Right kidney (tissue), 1 donor: Measurements from ENCODE around the gene INF2.
A peak's percentile ranks its signal among the peaks of the same experiment; 100 is the strongest.
"Not testable (repeated sequence)": the region's sequence is repeated elsewhere in the genome, so short reads cannot be mapped to it uniquely, and the experiment has no call there.

Experiments
- DNase-seq: peaks from one replicate; pipeline ENCODE4 v3.0.0-alpha.2; 2016

Gene INF2

DNA sequence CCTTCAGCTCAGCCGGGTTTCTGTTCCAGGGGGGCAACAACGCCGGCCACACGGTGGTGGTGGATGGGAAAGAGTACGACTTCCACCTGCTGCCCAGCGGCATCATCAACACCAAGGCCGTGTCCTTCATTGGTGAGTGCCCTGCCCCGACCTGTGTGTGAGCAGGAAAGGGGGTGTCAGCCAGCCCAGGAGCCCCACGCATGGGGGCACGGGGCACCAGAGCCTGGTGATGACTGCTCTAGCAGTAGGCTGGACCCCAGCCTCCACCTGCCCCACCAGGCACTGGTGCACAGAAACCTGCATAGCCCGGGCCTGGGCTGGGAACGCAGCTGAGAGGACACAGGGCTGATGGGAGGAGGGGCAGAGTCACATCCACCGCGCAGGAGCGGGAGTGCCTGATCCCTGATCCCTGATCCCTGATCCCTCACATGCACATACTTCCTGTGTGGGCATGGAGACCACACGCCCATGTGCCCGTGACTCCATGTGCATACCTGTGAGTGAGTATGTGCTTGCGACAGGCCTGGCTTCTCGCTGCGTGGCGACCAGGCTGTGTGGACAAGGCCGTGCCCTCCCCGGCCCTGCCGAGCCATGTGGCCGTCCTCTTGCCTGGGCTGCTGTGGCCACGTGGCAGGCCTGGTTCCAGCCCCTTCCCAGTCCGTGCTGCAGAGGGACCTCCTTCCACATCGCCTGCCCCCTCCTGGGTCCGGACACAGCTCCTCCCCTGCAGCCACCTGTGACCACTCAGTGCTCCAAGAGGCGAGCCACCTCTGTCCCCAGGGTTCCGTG is 45.8 kb downstream of the INF2 start:
- DNase-seq: no peak

DNA sequence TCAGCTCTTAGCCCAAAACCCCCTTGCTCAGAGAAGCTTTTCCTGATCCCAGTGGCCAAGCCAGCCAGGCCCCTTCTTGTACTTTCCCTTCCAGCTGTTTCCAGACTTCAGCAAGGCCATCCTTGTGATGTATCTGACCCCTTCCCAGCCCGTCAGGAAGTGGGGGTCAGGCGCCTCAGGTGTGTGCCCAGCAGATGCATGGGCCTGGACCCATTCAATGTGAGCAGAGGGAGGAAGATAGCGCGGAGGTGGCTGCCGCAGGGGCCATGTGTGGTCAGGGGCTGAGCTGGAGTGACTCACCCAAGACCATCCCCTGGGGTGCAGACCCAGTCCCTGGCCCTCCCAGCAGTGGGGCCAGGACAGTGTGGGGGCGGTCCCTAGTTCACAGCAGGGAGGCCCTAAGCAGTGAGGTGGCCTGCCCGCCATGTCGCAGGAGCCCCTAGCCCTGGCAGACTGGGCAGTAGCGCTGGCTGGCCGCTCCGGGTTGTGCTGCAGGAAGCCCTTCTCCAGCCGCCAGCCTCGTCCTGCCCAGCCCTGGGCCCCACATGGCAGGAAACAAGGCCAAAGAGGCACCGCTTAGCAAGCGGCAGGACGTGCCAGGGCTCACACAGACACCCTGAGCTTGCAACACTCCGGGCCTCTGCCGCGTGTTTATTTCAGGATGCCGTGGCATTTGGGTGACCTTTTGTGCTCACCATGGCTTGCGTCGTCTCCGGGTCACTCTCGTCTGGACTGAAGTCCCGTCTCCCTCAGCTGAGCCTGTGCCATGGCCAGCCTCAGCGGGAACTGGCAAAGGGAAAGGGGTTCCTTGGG is 46.6 kb downstream of the INF2 start:
- no peak for DNase-seq

DNA sequence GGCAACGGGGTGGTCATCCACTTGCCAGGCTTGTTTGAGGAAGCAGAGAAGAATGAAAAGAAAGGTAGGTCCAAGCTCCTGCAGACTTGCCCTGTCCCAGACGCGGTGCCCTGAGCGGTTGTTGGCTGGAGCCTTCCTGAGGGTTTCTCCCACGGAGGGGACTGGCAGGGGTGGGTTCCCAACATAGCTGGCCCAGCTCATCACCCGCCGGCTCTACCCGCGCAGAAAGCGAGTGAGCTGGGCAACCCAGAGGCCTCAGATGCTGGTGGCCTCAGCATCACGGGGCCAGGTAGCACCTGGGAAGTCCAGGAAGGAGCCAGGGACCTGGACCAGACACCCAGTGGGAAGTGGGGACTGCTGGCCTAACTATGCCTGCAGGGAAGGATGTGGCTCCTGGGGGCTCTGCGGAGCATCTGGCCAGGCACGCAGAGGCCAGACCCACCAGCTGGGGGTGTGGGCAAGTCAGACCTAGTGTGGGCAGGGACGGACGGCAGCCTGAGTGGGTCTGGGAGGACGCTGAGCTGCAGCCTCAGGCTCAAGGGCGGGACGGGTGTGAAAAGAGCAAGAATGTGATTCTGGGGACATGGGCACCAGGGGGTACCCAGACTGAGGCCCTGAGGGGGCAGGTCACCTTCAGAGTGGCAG is 49.1 kb downstream of the INF2 start:
- DNase-seq: no peak

DNA sequence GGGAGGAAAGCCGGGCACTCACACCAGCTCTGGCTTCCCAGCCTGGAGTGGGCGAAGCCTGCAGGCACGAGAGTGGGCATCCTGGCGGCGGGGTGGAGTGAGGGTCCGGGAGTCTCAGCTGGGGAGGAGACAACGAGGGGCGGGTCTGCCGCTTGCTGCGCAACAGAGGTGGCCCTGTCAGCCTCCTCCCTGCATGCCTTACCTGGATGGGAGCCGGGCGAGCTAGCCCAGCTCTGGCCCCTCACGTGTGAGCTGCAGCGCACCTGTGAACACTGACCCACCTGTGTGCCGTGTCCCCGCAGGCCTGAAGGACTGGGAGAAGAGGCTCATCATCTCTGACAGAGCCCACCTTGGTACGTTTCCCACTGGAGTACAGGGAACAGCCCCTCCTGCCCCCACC is 49.6 kb downstream of the INF2 start:
- DNase-seq: no peak

DNA sequence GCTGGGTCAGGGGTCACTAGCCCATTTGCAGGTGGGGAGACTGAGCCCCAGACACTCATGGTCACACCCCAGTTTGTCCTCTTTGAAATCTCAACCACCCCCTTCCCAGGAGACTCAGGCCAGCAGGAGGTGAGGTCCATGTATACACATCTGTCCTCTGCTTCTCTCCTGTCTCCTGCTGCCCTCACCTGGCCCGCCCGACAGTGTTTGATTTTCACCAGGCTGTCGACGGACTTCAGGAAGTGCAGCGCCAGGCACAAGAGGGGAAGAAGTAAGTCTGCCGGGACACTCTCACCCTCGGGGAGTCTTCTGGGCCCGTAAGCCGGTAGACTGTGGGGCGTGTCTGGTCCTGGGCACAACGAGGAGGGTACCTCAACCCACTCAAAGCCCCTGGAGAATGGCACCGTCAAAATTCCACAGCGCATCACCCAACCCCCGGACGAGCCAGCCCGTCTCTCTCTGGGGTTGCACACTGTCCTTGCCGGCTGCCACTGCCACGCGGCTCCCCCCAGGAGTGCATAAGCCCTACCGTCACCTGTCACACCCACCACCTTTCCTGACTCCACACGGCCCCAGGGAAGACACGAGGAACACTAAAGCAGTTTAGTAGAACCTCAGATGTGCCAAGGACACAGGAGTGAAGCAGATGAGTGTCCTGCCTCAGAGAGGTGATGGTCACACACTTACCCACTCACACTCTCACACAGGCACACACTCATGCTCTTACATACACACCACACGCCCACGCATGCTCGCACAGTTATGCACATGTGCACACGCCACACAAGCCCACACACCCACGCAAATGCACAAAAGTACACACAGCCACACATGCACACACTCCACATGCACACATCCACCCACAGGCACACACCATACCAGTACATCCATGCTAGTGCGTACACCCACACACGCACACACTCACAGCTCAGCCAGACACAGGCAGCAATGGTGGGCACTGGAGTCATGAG is 50.4 kb downstream of the INF2 start:
- no peak for DNase-seq

DNA sequence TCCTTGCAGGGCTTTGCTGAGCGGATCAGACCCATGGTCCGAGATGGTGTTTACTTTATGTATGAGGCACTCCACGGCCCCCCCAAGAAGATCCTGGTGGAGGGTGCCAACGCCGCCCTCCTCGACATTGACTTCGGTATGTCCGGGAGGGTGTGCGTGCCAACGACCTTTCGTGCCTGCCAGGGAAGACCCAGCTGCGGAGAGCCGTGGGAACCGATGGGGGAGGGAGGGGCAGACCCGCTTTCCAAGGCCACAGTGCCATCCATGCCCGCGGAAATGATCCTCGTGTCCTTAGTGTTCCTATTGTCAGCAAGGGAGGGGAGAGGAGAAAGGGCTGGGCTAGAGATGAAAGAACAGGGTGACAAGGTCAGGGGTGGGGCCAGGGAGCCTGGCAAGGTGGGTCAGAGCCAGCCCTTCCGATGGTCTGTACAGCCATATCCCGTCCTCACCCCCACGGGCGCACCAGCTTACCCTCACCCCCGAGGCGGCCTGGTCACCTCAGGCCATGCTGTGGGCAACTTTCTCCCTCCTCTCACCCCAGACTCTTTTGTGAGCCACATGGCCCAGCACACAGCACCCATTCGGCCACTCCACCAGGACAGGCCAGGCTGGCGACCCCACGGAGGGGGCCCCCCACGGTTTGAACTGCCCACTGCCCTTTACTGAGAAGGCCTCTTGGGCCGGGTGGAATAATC is 51.8 kb downstream of the INF2 start:
- DNase-seq: no peak

DNA sequence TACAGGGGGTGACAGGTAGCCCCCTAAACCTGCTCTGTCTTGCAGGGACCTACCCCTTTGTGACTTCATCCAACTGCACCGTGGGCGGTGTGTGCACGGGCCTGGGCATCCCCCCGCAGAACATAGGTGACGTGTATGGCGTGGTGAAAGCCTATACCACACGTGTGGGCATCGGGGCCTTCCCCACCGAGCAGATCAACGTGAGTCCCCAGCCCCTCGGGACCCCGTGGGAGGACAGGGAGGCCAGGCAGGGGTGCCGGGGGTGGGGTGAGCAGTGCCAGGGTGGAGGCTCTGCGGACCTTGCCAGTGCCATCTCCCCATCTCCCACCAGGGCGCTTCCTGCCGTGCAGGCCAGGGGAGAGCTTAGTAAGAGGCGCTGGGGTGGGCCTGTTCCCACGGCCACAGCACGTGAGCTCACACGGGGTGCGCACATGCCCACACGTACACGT is 52.4 kb downstream of the INF2 start:
- no peak for DNase-seq

DNA sequence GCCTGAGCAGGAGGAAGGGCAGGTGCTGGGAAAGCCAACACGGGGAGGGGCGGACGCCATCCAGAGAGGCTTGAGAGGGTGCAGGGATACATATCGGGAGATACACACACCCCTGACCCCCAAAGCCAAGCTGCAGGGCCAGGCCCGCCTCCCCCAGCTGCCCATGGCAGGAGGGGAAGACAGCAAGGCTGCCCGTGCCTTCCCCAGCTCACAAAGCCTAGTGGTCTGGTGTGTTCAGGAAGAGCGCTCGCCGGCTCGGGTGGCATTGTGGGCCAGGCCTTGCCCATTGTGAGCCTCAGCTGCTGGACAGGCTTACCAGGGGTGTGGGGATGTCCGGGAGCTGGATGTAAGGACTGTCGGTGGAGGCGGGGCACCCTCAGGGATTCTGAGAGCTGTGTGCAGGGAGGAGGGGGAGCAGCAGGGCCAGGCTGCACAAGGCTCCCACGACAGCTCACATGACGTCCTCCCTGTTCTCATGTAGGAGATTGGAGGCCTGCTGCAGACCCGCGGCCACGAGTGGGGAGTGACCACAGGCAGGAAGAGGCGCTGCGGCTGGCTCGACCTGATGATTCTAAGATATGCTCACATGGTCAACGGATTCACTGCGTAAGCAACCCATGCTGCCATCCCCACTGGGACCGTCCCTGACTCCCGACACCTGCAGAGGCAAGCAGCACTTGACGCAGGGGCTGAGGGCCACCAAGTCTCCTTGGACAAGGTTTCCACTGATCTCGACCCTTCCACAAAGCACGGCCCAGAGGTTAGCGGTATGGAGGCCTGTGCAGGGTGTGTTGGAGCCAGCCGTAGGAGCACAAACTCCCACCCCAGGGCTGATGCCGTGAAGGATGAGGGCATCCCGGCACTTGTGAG is 53.4 kb downstream of the INF2 start:
- no peak for DNase-seq

DNA sequence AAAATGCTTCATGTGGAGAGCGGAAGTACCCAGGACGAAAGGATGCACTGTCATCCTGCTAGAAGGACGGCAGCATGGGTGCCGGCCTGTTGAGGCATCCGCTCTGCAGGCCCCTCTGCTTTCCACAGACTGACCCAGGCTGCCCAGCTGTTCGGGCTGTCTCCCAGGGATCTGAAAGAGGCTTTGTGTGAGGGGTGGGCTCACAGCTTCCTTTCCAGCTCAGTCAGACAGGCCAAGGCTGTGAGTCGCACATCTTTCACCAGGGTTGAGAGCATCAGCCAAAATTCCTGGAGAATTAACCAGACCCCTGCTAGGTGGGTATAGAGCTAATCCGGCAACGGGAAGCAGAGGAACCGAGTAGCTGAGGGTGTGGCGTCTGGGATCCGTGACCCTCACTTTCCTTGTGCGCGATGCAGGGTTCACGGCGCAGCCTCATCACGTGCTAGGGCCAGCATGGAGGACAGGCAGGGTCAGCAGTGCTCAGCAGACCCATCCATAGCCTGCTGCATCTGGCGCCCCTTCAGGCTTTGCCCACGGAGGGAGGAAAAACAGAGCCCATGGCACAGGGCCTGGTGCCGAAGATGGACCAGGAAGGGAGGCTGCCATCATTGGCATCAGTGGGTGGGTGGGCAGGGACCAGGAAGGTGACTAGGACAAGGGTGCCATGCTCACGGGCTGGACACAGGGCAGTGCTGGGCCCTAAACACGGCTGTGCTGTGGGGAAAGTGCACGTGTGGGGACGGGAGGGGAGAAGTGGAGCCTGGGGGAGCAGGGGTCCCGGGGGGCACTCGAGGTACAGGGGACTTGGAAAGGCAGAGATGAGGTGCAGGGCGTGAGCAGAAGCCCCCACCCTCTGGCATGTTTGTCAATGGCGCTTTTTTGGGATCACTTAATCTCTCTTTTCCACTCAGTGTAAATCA is 54.3 kb downstream of the INF2 start:
- DNase-seq: no peak

DNA sequence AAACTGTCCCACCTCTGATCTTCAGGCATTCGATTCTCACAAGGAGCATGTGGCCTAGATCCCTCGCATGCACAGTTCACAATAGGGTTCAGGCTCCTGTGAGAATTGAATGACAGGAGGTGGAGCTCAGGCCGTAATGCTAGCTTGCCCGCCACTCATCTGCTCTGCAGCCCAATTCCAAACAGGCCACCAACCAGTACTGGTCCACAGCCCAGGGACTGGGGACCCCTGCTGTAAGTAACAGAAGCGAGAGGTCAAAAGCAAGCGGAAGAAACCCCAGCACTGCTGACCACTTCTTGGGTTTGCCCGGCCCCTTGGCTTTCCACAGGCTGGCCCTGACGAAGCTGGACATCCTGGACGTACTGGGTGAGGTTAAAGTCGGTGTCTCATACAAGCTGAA is 55.1 kb downstream of the INF2 start:
- no peak for DNase-seq

DNA sequence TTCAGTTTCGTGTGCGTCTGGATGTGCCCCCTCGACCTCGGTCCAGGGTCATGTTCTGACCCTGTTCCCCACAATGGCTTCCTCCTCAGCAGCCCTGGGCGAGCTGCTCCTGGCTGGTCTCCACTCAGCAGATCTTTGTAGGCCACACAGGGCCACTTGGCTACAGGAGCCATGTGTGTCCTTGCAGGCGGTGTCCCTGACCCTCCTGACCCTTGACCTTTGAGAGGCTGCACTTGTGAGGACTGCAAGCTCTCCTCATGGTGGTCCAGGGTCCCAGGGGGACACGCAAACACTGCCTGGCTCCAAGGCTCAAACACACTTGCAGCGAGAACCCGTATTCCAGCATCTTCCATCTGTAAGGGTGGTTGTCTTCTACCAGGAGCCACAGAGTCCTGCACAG is 56.0 kb downstream of the INF2 start:
- DNase-seq: no peak

DNA sequence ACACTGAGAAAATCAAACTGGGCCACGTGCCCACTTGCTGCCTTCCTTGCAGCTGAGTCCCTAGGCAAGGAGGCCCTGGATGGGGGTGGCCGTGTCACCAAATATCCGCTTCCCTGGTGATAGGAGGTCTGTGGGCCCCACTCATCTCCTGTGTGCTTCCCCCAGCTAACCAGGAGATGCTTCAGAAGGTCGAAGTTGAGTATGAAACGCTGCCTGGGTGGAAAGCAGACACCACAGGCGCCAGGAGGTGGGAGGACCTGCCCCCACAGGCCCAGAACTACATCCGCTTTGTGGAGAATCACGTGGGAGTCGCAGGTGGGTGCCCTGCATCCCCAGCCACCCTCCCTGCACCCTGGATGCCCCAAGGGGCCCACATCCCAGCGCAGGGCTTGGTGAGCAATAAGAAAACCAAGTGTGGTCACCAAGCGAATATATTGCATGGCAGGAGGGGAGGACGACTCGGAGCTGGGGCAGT is 56.7 kb downstream of the INF2 start:
- DNase-seq: no peak

DNA sequence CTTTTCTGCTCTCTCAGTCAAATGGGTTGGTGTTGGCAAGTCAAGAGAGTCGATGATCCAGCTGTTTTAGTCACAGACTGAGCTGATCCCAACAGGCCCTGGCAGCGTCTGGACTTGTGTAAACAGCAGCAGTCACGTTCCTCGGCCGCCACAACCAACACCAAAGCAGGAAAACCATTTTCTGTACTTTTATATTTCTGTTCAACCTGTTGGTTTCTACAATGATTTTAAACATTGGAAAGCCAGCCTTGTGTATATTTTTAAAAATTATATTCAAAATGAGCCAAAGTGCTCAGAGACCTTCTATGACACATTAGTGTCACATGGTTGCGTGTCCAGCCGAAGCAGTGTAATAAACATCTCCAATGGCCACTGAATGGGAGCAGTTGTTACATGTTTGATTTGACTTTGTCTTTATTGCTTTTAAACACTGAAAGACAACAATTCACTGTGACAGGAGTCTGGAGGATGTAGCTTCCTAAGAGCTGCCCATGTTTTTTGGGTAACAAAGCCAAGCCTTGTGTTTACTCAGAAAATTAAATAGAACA is 57.6 kb downstream of the INF2 start:
- no peak for DNase-seq

DNA sequence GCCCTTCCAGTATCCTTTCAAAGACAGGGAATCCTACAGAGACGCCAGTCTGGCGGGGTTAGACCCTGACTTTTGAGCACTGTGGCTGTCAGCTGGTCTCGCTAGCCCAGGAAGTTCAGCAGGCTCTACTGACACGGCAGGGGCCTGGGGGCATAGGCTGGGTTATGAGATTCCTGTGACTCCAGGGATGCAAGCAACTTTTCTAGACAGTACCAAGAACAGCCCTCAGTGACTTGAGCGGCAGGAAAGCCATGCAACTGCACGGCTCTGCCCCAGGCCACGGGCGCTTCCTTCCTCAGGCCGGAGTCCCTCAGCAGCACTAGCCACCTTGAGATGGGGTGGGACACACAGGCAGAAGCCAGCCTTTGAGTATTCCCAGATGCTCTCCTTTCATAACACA is 58.5 kb downstream of the INF2 start:
- peak; percentile 38 for DNase-seq

DNA sequence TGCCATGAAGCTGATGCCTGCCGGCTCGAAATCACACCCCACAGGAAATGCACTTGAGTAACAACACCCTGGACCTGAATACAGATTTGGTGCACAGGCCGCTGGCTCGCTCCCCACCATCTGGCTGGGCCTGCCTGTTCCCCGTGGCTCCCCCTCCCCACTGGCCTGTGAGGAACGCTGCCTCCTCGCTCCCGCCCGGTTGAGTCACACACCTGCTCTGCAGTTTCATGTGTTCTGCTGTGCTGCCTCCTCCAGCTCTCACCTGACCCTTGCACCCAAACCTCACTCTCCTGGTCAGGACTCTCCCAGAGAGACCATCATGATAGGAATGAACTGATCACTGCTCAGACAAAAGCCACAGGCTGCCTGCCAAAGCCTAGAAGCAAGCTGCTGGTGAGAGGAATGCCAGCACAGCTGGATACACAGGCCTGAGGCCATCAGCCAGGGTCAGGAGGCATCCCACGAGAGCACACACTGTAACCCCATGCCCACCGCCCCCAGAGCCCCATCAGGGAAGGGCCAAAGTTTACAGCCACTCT is 59.8 kb downstream of the INF2 start:
- peak; percentile 43 for DNase-seq

DNA sequence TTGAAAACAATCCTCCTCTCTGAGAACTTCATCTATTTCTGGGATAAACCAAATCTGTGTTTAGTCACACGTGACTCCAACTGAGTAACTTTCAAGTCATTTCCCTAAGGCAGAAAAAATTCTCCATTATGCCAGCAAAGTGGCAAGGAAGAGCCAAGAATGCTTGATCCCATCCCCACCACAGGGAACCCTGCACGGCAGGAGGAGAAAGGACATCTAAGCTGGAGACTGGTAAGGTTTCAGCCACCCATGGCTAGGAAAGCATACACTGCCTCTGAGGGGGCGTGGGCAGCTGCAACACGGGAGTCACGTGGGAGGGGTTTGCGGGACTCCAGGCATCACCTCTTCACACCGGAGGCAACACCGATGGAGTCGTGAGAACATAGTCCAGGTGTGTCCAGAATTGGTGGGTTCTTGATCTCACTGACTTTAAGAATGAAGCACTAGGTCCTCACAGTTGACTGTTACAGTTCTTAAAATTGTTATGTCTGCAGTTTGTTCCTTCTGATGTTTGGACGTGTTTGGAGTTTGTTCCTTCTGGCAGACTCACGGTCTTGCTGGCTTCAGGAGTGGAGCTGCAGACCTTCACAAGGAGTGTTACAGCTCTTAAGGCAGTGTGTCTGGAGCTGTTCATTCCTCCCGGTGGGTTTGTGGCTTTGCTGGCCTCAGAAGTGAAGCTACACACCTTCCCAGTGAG is 60.8 kb downstream of the INF2 start:
- DNase-seq: no peak

DNA sequence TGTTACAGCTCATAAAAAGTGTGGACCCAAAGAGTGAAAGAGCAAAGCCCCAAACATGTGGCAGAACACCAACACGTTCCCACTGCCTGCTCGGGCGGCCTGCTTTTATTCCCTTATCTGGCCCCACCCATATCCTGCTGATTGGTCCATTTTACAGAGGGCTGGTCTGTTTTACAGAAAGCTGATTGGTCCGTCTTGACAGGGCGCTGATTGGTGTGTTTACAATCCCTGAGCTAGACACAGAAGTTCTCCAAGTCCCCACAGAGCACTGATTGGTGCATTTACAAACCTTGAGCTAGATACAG is 61.3 kb downstream of the INF2 start:
- DNase-seq: not testable (repeated sequence)
